Calu3 (cell line): ENCODE measurements around the gene PXDN. TPM values are rescaled to one million over a fixed set of nuclear protein-coding genes. Genes with fewer than 3 reads are reported as not detected.

Experiments used
- BruUV-seq: library from RNA; stranded (reverse); fragments of 400-500 nt; replicated peaks from 2 replicates; lab custom pipeline; 2021; lab: Mats Ljungman, UMichigan
- CTCF ChIA-PET: fragments of 300-600 bp; sonication (Branson Sonifier 250); formaldehyde crosslinking; loops from one replicate; lab custom pipeline; 2022; ENCODE audit warnings: antibody characterized with exemption; lab: Charles Lee
- DNase-seq: peaks from one replicate; pipeline ENCODE4 v3.0.0; 2022
- H3K27ac Mint-ChIP-seq: one replicate; pipeline ENCODE4 v1.8.0; 2022; ENCODE audit warnings: mixed read lengths; ENCODE audit not compliant: unreplicated experiment
- H3K27me3 Mint-ChIP-seq: one replicate; pipeline ENCODE4 v1.8.0; 2022; ENCODE audit warnings: mixed read lengths; ENCODE audit not compliant: unreplicated experiment
- H3K36me3 Mint-ChIP-seq: one replicate; pipeline ENCODE4 v1.8.0; 2022; ENCODE audit warnings: mild to moderate bottlenecking, moderate library complexity, mixed read lengths; ENCODE audit not compliant: insufficient read depth, unreplicated experiment
- H3K4me1 Mint-ChIP-seq: one replicate; pipeline ENCODE4 v1.8.0; 2022; ENCODE audit warnings: mild to moderate bottlenecking, low read depth, mixed read lengths; ENCODE audit not compliant: unreplicated experiment
- H3K4me3 Mint-ChIP-seq: one replicate; pipeline ENCODE4 v1.8.0; 2022; ENCODE audit warnings: mild to moderate bottlenecking, low read depth, moderate library complexity, mixed read lengths; ENCODE audit not compliant: unreplicated experiment
- H3K9me3 Mint-ChIP-seq: one replicate; pipeline ENCODE4 v1.8.0; 2022; ENCODE audit warnings: low read depth, mixed read lengths; ENCODE audit not compliant: unreplicated experiment
- intact Hi-C: fragments of 100-400 bp; cut with micrococcal nuclease; formaldehyde crosslinking; loops from one replicate; pipeline ENCODE4 v1.10.0; 2022; ENCODE audit not compliant: unreplicated experiment
- total RNA-seq: library from RNA; stranded (reverse); gene quantifications from 2 replicates; pipeline ENCODE4 v1.2.3, GENCODE V29; 2022
- TF ChIP-seq, protein P1 (sequence below): fragments of 200-600 bp; IDR thresholded peaks from one replicate; pipeline ENCODE4 v1.8.0; 2022; ENCODE audit warnings: antibody characterized with exemption; ENCODE audit not compliant: unreplicated experiment

PXDN gene
- total RNA-seq, 1 experiment from 2014 or later = not detected

DNA sequence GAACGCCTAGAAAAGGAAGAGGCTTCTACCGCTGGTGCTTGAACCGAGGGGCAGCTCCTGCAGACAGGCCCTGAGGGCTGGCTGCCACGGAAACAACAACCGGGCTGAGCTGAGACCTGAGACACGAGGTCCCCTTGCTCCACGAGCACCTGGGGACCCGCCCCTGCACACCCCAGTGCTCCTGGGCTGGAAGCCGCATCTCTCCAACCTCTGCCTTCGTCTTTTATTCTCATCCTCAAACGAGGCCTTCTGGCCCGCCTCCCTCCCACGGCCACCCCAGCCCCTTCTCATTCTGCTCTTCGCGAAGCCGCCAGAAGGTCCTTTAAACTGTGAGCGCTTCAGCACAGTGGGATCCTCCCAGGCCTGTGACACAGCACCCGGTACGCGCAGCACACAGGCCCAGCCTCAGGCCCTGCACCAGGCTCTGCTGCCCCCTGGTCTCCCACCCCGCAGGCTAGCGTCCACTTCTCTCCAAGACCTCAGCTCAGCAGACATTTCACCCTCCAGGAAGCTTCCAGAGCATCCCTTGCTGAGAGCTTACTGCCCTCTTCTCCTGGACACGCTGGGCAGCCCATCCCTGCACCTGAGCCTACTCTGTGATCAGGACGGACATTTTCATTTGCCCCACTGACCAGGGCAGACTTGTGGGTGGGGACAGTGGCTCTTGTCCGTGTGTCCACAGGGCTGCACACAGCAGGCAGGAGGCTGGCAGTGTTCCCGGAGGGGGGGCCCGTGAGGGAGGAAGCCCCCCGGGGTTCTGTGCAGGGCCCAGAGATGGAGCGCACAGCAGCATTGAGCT, 149.7 kb downstream of the PXDN start:
- CTCF ChIA-PET = no interaction called here
- Mint-ChIP-seq H3K27ac (no peak overlapping the region), H3K4me1 (no peaks in the 10 kb centered on the region), H3K9me3 (peaks cover 3% of the 10 kb centered on the region), H3K36me3 (no peaks in the 10 kb centered on the region), H3K27me3 (no peaks in the 10 kb centered on the region), H3K4me3 (no peak overlapping the region)
- TF ChIP-seq, protein P1, sequence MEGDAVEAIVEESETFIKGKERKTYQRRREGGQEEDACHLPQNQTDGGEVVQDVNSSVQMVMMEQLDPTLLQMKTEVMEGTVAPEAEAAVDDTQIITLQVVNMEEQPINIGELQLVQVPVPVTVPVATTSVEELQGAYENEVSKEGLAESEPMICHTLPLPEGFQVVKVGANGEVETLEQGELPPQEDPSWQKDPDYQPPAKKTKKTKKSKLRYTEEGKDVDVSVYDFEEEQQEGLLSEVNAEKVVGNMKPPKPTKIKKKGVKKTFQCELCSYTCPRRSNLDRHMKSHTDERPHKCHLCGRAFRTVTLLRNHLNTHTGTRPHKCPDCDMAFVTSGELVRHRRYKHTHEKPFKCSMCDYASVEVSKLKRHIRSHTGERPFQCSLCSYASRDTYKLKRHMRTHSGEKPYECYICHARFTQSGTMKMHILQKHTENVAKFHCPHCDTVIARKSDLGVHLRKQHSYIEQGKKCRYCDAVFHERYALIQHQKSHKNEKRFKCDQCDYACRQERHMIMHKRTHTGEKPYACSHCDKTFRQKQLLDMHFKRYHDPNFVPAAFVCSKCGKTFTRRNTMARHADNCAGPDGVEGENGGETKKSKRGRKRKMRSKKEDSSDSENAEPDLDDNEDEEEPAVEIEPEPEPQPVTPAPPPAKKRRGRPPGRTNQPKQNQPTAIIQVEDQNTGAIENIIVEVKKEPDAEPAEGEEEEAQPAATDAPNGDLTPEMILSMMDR = no peak
- no peak for DNase-seq
- no TSS peak for BruUV-seq
- intact Hi-C loops = no loop called here

DNA sequence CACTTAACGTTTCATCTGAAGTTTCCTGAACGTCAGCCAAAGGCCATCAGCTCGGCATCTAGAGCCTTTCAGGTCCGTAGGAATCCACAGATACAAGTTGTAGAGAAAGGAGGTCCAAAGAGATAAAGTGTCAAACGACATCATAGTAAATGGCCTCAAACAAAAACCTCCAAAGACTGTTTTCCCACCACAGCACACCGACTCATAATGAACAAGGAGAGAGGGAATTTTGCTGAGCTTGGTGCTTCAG, 150.3 kb downstream of the PXDN start:
- peaks cover 3% of the 10 kb centered on the region for H3K9me3 Mint-ChIP-seq
- BruUV-seq = no TSS peak
- no peaks in the 10 kb centered on the region for H3K36me3 Mint-ChIP-seq
- CTCF ChIA-PET = no interaction called here
- no peak overlapping the region for H3K4me3 Mint-ChIP-seq
- TF ChIP-seq, protein P1 = no peak
- no peaks in the 10 kb centered on the region for H3K27me3 Mint-ChIP-seq
- no peaks in the 10 kb centered on the region for H3K4me1 Mint-ChIP-seq
- intact Hi-C loops = no loop called here
- H3K27ac Mint-ChIP-seq = no peak overlapping the region
- DNase-seq = no peak

DNA sequence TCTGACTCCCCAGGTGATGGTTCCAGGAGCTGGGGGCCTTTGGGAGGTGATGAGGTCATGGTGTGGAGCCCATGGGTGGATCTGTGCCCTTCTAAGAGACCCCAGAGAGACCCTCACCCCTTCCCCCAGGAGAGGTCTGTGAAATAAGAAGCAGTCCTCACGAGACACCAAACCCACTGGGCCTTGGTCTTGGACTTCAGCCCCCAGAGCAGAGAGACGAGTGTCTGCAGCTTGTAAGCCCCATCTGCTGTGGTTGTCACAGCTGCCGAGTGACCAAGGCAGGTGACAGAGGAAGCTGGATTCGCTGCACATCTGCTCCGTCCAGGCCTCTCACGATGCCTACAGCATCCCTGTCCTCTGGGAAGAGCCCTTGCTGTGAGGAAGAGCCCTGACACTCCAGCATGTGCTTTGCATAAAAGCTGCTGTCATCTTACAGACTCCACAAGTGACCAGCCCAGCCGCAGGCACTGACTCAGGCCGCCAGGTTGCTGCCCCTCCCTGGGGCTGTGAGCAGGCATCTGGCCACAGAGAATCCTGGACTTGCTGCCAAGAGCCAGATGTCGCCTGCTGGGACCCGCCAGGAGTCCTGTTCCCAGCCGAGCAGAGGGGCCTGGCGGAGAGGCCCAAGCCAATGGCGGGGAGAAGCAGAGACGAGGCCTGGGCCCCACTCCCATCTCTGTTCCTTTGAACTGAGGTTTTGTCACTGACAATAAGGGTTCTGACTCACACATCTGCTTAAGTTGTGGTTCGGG, 150.8 kb downstream of the PXDN start:
- H3K27ac Mint-ChIP-seq = no peak overlapping the region
- no peak for DNase-seq
- no TSS peak for BruUV-seq
- H3K27me3 Mint-ChIP-seq = no peaks in the 10 kb centered on the region
- TF ChIP-seq, protein P1 = no peak
- H3K4me3 Mint-ChIP-seq = no peak overlapping the region
- no peaks in the 10 kb centered on the region for H3K36me3 Mint-ChIP-seq
- H3K4me1 Mint-ChIP-seq = no peaks in the 10 kb centered on the region
- intact Hi-C loops = no loop called here
- CTCF ChIA-PET = no interaction called here
- peaks cover 3% of the 10 kb centered on the region for H3K9me3 Mint-ChIP-seq

- DNase-seq = no peak
- Mint-ChIP-seq H3K27ac (no peak overlapping the region), H3K36me3 (no peaks in the 10 kb centered on the region), H3K4me1 (no peaks in the 10 kb centered on the region), H3K27me3 (no peaks in the 10 kb centered on the region), H3K9me3 (peaks cover 3% of the 10 kb centered on the region), H3K4me3 (no peak overlapping the region)
- intact Hi-C loops = no loop called here
- BruUV-seq = no TSS peak
- TF ChIP-seq, protein P1 = no peak
- CTCF ChIA-PET = no interaction called here
Measured at GRCh38 chr2:1591978-1592907, 152.1 kb downstream of the PXDN start.
